ENCODE measurements around the gene SHLD3.
"Not testable (repeated sequence)": the region's sequence is repeated elsewhere in the genome, so short reads cannot be mapped to it uniquely, and the experiment has no call there.

SHLD3 gene

GRCh38 chr5:65672796-65673195 lies 48.0 kb downstream of the SHLD3 start:
- in situ Hi-C loops (cut with HindIII; ENCODE audit: low sequenced_read_pairs): no loop called here

GRCh38 chr5:65674749-65675148 lies 49.9 kb downstream of the SHLD3 start:
- in situ Hi-C loops (cut with HindIII; ENCODE audit: low sequenced_read_pairs): no loop called here
- no peak for TF ChIP-seq CTCF (IDR thresholded peaks at IDR 0.05; ENCODE audit: low read depth, low read length, missing control alignments)
- DNase-seq (ENCODE audit: low read depth): no peak
- no peak overlapping the region for H3K4me3 ChIP-seq (ENCODE audit: low read depth, low read length)

More at GRCh38 chr5:65672796-65673195, 48.0 kb downstream of the SHLD3 start:
- H3K4me3 ChIP-seq (ENCODE audit: low read depth, low read length): no peak overlapping the region
- no peak for DNase-seq (ENCODE audit: low read depth)
- no peak for TF ChIP-seq CTCF (IDR thresholded peaks at IDR 0.05; ENCODE audit: low read depth, low read length, missing control alignments)

DNA sequence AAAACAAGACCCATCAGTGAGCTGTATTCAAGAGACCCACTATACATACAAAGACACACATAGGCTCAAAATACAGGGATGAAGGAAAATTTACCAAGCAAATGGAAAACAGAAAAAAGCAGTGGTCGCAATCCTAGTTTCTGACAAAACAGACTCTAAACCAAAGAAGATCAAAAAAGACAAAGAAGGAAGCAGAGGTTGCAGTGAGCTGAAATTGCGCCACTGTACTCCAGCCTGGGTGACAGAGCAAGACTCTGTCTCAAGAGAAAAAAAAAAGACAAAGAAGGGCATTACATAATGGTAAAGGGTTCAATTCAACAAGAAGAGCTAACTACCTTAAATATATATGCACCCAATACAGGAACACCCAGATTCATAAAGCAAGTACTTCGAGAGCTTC lies 51.2 kb downstream of the SHLD3 start:
- H3K4me3 ChIP-seq (ENCODE audit: low read depth, low read length); in situ Hi-C loops (cut with HindIII; ENCODE audit: low sequenced_read_pairs); DNase-seq (ENCODE audit: low read depth): not testable (repeated sequence)

Measured in astrocyte of the cerebellum (primary cell).